B cell (primary cell): ENCODE measurements around the gene OSBPL1A. TPM values are rescaled to one million over a fixed set of nuclear protein-coding genes. Genes with fewer than 3 reads are reported as not detected.

ENCODE experiments used
- ATAC-seq: fragments of 200-7000 bp; cut with Tn5 transposase; one replicate; pipeline ENCODE4 v1.10.0; 2021; ENCODE audit warnings: low read depth, mild to moderate bottlenecking, moderate number of reproducible peaks, moderate library complexity
- CTCF ChIA-PET: fragments of 350-600 bp; sonication (Branson Sonifier 250); formaldehyde crosslinking; loops from one replicate; lab custom pipeline; 2021; ENCODE audit warnings: antibody characterized with exemption, inconsistent platforms; lab: Charles Lee
- POLR2A ChIA-PET: fragments of 350-600 bp; sonication (Branson Sonifier 250); formaldehyde crosslinking; loops from one replicate; lab custom pipeline; 2021; ENCODE audit warnings: antibody characterized with exemption; lab: Charles Lee
- DNase-seq: peaks from one replicate; pipeline ENCODE4 v3.0.0; 2013
- H2AFZ ChIP-seq: 2 replicates; pipeline ENCODE4 v1.6.1; 2012; ENCODE audit warnings: mild to moderate bottlenecking, low read depth, low read length; ENCODE audit not compliant: insufficient read depth, poor library complexity, severe bottlenecking
- H3K27ac ChIP-seq, 2 donors: 1 replicate in 1 of 2; 2 replicates in 1 of 2; pipeline ENCODE4 v1.5.1; 2012 to 2013; ENCODE audit warnings: low read length in 2 of 2, mild to moderate bottlenecking in 2 of 2, moderate library complexity in 1 of 2
- H3K27me3 ChIP-seq, 4 experiments: fragments of 200-600 bp in 1 of 4; sonication (generic) in 1 of 4; replicated peaks in 1 of 4; 1 replicate in 2 of 4; 2 replicates in 2 of 4; pipeline versions ENCODE4 v1.6.1 to v1.7.0; 2013 to 2016; ENCODE audit warnings: low read length in 3 of 4, mild to moderate bottlenecking in 2 of 4, mixed read lengths in 1 of 4, moderate library complexity in 1 of 4; ENCODE audit not compliant: insufficient read depth in 4 of 4, control insufficient read depth in 3 of 4; ENCODE audit errors: control extremely low read depth in 1 of 4
- H3K36me3 ChIP-seq, 2 experiments: replicated peaks in 1 of 2; 1 replicate in 1 of 2; 2 replicates in 1 of 2; pipeline versions ENCODE4 v1.6.1 to v1.7.1; 2013; ENCODE audit warnings: low read length in 1 of 2; ENCODE audit not compliant: insufficient read depth in 2 of 2, control insufficient read depth in 1 of 2; ENCODE audit errors: control extremely low read depth in 1 of 2, extremely low read depth in 1 of 2
- H3K4me1 ChIP-seq, 2 donors: fragments of 200-600 bp in 1 of 2; sonication (generic) in 1 of 2; 1 replicate in 1 of 2; 2 replicates in 1 of 2; pipeline versions ENCODE4 v1.5.1 to v1.6.1; 2013 to 2017; ENCODE audit warnings: low read length in 2 of 2; ENCODE audit not compliant: control insufficient read depth in 2 of 2, insufficient read depth in 2 of 2
- H3K4me2 ChIP-seq: replicated peaks from 2 replicates; pipeline ENCODE3; 2012; ENCODE audit warnings: mild to moderate bottlenecking, low read depth, low read length; ENCODE audit not compliant: poor library complexity, severe bottlenecking
- H3K4me3 ChIP-seq, 5 experiments: fragments of 200-600 bp in 1 of 5; sonication (generic) in 1 of 5; 1 replicate in 3 of 5; 2 replicates in 2 of 5; pipeline versions ENCODE4 v1.5.1 to v1.7.0; 2011 to 2016; ENCODE audit warnings: low read length in 4 of 5, mild to moderate bottlenecking in 4 of 5, low read depth in 2 of 5, control low read depth in 1 of 5, moderate library complexity in 1 of 5; ENCODE audit not compliant: insufficient read depth in 1 of 5; ENCODE audit errors: control extremely low read depth in 1 of 5, extremely low read depth in 1 of 5
- H3K79me2 ChIP-seq: fragments of 200-600 bp; sonication (generic); one replicate; pipeline ENCODE4 v1.6.0; 2016; ENCODE audit warnings: low read length; ENCODE audit not compliant: control insufficient read depth, insufficient read depth
- H3K9ac ChIP-seq: fragments of 200-600 bp; sonication (generic); 2 replicates; pipeline ENCODE4 v1.6.1; 2017; ENCODE audit warnings: mild to moderate bottlenecking, low read length, moderate library complexity
- H3K9me3 ChIP-seq, 3 donors: one replicate each; pipeline versions ENCODE4 v1.6.1 to v1.7.1; 2013; ENCODE audit warnings: low read length in 2 of 3; ENCODE audit not compliant: control insufficient read depth in 2 of 3, insufficient read depth in 1 of 3; ENCODE audit errors: control extremely low read depth in 1 of 3
- H4K20me1 ChIP-seq: 2 replicates; pipeline ENCODE4 v1.6.0; 2012; ENCODE audit warnings: mild to moderate bottlenecking, low read length; ENCODE audit not compliant: insufficient read depth, control insufficient read depth, poor library complexity, severe bottlenecking
- H3K27ac Mint-ChIP-seq: one replicate; pipeline ENCODE4 v1.8.0; 2021; ENCODE audit warnings: mixed read lengths
- H3K27me3 Mint-ChIP-seq: one replicate; pipeline ENCODE4 v1.8.0; 2021; ENCODE audit warnings: mixed read lengths
- H3K4me1 Mint-ChIP-seq: one replicate; pipeline ENCODE4 v1.8.0; 2021; ENCODE audit warnings: mixed read lengths
- H3K4me3 Mint-ChIP-seq: one replicate; pipeline ENCODE4 v1.8.0; 2021; ENCODE audit warnings: mixed read lengths
- H3K9me3 Mint-ChIP-seq: one replicate; pipeline ENCODE4 v1.8.0; 2022; ENCODE audit warnings: mixed read lengths; ENCODE audit not compliant: insufficient read depth
- CTCF ChIP-seq: fragments of 200-600 bp; IDR thresholded peaks from one replicate; pipeline ENCODE4 v1.8.0; 2022; ENCODE audit warnings: antibody characterized with exemption, mild to moderate bottlenecking
- EZH2 ChIP-seq: IDR thresholded peaks from 2 replicates; pipeline ENCODE4 v1.6.1; 2012; ENCODE audit warnings: borderline replicate concordance, low read depth, mild to moderate bottlenecking, moderate library complexity, low read length; ENCODE audit not compliant: insufficient read depth, poor library complexity, severe bottlenecking
- WGBS: methylation state at CpG from one replicate; pipeline ENCODE4 v1.1.5; 2013; ENCODE audit warnings: missing lambda C conversion rate; ENCODE audit not compliant: insufficient coverage; 5-methylcytosine and 5-hydroxymethylcytosine counted together
- intact Hi-C: fragments of 100-400 bp; cut with micrococcal nuclease; formaldehyde crosslinking; loops from one replicate; pipeline ENCODE4 v1.10.0; 2022
- polyA plus RNA-seq: library from polyadenylated mRNA; depleted of rRNA; stranded (reverse); fragments of >200 nt; gene quantifications from 2 replicates; pipeline ENCODE4 v1.2.3, GENCODE V29; 2012
- total RNA-seq, 2 donors: library from RNA; stranded (reverse); fragments of 120-200 nt in 1 of 2; gene quantifications; 1 replicate in 1 of 2; 2 replicates in 1 of 2; pipeline versions ENCODE4 v1.2.3 to v1.2.4, GENCODE V29; 2013 to 2022

Gene OSBPL1A
- total and polyA plus RNA-seq, 2 donors (not counting 1 experiment from before 2014, with no cell fraction given): 0.57 to 0.86 TPM

GRCh38 chr18:24243677-24244076 is 153.9 kb downstream of the OSBPL1A start:
- peaks cover 5% of the 10 kb centered on the region for H3K27me3 Mint-ChIP-seq
- Histone ChIP-seq H3K4me1 (no peaks in the 10 kb centered on the region), H3K27me3 (no peaks in the 10 kb centered on the region), H4K20me1 (no peaks in the 10 kb centered on the region), H3K4me3 (no peak overlapping the region), H3K79me2 (no peaks in the 10 kb centered on the region), H2AFZ (no peak overlapping the region), H3K4me2 (no peak overlapping the region), H3K27ac (no peak overlapping the region), H3K9me3 (no peaks in the 10 kb centered on the region), H3K9ac (no peak overlapping the region), H3K36me3 (no peaks in the 10 kb centered on the region)
- DNase-seq (no peak), ATAC-seq (no peak)
- no peaks in the 10 kb centered on the region for H3K4me1 Mint-ChIP-seq
- ChIA-PET CTCF (no interaction called here), POLR2A (no interaction called here)
- H3K9me3 Mint-ChIP-seq: no peaks in the 10 kb centered on the region
- intact Hi-C loops: no loop called here
- TF ChIP-seq CTCF (no peak), EZH2 (no peak)
- WGBS: no CpG with 5 or more reads among the region's 1 CpG
- H3K4me3 Mint-ChIP-seq: no peak overlapping the region
- no peak overlapping the region for H3K27ac Mint-ChIP-seq

- Histone ChIP-seq H3K36me3 (no peaks in the 10 kb centered on the region), H3K4me1 (no peaks in the 10 kb centered on the region), H3K27me3 (no peaks in the 10 kb centered on the region), H3K9me3 (no peaks in the 10 kb centered on the region), H3K4me3 (no peak overlapping the region), H3K9ac (no peak overlapping the region), H3K79me2 (no peaks in the 10 kb centered on the region), H4K20me1 (no peaks in the 10 kb centered on the region), H2AFZ (no peak overlapping the region), H3K27ac (no peak overlapping the region), H3K4me2 (no peak overlapping the region)
- WGBS: no CpG with 5 or more reads among the region's 2 CpGs
- Mint-ChIP-seq H3K4me1 (no peaks in the 10 kb centered on the region), H3K27me3 (peaks cover 2% of the 10 kb centered on the region), H3K4me3 (no peak overlapping the region), H3K27ac (no peak overlapping the region), H3K9me3 (no peaks in the 10 kb centered on the region)
- TF ChIP-seq CTCF (no peak), EZH2 (no peak)
- ChIA-PET CTCF (no interaction called here), POLR2A (no interaction called here)
- DNase-seq: no peak
- intact Hi-C loops: no loop called here
- ATAC-seq: no peak
Observed at GRCh38 chr18:24239341-24239740, 158.3 kb downstream of the OSBPL1A start.
